Fibroblast of lung (primary cell): ENCODE data around the gene TIGD2.

Experiments used
- EZH2 ChIP-seq: IDR thresholded peaks from 2 replicates; pipeline ENCODE4 v1.5.1; 2012; ENCODE audit warnings: low read length, control low read depth, mild to moderate bottlenecking; ENCODE audit errors: missing control alignments
- TF ChIP-seq, protein P1 (sequence below), 2 donors: IDR thresholded peaks in 1 of 2; conservative IDR thresholded peaks in 1 of 2; 1 replicate in 1 of 2; 2 replicates in 1 of 2; pipeline ENCODE4 v1.5.1; 2011 to 2012; ENCODE audit warnings: low read length in 2 of 2, control low read depth in 1 of 2, inconsistent platforms in 1 of 2, low read depth in 1 of 2, mild to moderate bottlenecking in 1 of 2

- TF ChIP-seq EZH2, result no peak
- TF ChIP-seq, protein P1, sequence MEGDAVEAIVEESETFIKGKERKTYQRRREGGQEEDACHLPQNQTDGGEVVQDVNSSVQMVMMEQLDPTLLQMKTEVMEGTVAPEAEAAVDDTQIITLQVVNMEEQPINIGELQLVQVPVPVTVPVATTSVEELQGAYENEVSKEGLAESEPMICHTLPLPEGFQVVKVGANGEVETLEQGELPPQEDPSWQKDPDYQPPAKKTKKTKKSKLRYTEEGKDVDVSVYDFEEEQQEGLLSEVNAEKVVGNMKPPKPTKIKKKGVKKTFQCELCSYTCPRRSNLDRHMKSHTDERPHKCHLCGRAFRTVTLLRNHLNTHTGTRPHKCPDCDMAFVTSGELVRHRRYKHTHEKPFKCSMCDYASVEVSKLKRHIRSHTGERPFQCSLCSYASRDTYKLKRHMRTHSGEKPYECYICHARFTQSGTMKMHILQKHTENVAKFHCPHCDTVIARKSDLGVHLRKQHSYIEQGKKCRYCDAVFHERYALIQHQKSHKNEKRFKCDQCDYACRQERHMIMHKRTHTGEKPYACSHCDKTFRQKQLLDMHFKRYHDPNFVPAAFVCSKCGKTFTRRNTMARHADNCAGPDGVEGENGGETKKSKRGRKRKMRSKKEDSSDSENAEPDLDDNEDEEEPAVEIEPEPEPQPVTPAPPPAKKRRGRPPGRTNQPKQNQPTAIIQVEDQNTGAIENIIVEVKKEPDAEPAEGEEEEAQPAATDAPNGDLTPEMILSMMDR (conservative IDR thresholded peaks at IDR 0.05 in 1 of 2, IDR thresholded peaks at IDR 0.05 in 1 of 2; ENCODE audit: low read depth in 1 of 2, low read length in 2 of 2), result no peak
Measured at GRCh38 chr4:89125901-89126782, 14.8 kb downstream of the TIGD2 start.
